Stimulated activated CD4-positive, alpha-beta T cell treated with anti-CD3 and anti-CD28 coated beads, TNF-alpha, amount 100 ng/mL, for 48 hours (primary cell): ENCODE data around the gene NFU1.
"Not testable (repeated sequence)": the region's sequence is repeated elsewhere in the genome, so short reads cannot be mapped to it uniquely, and the experiment has no call there.

Experiments used
- DNase-seq, 3 donors: peaks; one replicate each; pipeline ENCODE4 v3.0.0-alpha.2; 2020; ENCODE audit warnings: low read depth in 3 of 3

Gene NFU1

DNA sequence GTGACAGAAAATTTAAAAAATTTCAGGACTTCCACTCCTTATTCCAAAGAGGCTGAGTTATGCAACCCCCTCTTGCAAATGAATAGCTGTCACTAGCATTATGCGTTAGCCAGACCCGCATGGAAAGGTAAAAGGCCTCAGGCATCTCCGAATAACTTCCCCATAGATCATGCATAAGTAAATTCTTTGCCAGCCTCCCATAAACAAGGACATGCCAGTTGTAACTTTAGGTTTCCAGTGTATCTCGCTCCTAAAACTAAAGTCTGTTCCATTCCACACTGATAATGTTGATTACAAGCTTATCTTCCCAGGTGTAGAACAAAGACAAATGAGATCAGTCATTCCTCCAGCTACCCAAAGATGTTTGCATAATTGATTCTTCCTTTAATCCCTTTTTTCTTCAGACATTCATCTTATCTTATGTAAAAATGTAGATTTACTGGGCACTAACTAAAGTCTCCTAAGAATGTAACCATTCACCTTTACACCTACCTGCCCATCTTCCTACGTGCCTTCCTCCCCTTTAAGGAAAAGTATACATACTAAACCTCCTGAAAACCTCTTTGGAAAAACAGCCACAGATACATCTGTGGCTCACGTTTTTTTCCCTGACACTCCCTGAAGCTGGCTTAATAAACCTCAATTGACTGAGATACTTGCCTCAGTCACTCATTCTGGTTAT, 13.6 kb upstream of the NFU1 start:
- DNase-seq, result no peak

DNA sequence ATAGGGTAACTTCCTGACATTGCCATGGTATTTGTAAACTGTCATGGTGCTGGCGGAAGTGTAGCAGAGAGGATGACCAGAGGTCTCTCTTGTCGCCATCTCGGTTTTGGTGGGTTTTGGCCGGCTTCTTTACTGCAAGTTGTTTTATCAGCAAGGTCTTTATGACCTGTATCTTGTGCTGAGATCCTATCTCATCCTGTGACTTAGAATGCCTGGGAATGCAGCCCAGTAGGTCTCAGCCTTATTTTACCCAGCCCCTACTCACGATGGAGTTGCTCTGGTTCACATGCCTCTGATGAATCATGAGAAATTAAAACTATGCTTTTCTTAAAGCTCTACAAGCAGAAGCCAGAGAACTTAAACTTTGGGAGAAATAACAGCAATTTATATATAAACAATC, 12.7 kb upstream of the NFU1 start:
- no peak for DNase-seq

DNA sequence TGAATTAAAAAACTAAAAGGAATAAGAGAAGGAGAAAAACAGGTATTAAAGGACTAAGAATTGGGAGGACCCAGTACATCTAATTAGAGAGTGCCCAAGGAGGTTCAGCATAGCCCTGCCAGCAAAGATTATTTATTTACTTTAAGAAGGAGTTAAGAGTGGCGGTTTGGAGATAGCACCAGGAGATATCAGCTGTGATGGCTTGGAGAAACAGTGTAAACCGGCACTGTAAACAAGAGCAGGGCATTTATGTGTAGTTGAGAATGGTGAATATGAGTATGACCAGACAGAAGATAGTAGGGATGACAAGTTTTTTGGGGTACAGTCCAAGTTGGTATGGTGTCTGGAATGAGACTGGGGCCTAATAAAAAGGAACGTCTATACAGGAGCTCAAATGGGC, 6.4 kb upstream of the NFU1 start:
- not testable (repeated sequence) for DNase-seq

DNA sequence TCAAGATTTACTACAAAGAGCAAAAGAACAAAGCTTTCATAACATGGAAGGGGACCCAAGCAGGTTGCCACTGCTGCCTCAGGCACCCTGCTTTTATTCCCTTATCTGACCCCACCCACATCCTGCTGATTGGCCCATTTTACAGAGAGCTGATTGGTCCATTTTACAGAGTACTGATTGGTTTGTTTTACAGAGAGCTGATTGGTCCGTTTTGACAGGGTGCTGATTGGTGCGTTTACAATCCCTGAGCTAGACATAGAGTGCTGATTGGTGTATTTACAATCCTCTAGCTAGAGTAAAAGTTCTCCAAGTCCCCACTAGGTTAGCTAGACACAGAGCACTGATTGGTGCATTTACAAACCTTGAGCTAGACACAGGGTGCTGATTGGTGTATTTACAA, 2.3 kb upstream of the NFU1 start:
- peak in 1 of 3 donors; percentile 1 for DNase-seq

DNA sequence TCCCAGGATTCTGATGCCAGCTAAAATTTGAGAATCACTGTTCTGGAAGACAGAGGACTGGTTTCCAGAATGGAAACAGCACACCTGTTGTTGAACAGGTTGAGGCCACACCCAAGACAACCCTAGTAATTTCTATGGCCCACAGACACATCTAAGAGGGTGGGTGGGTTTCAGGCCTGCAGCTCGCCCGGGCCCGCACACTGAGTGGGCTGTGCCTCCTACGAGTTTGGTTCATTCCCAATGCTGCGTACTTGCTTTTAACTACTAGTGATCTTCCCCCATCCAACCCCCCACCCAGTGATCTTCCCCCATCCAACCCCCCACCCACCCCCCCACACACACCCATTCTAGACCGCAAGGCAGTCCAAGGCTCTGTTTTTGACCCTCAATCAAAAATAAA, 1.3 kb upstream of the NFU1 start:
- DNase-seq, result no peak

DNA sequence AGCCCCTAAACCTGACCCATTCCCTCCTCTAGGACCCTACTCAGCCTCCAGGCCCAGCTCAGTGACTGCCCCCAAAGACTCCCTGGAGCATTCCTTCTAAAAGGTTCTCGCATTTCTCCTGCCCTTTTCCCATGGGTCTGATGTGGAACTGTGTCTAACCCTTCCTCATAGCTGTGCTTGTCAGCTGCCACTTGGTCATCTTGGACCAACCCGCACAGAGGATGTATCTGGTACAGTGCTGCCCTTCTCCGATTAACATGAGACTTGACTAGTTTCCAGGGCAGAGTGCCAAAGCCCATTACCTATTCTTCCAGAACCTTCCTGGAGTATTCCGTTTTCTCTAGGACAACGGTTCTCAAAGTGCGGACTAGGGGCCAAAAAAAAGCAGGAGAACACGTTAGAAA, 518 bp upstream of the NFU1 start:
- peak in 2 of 3 donors; percentile 1 to 20 for DNase-seq

DNA sequence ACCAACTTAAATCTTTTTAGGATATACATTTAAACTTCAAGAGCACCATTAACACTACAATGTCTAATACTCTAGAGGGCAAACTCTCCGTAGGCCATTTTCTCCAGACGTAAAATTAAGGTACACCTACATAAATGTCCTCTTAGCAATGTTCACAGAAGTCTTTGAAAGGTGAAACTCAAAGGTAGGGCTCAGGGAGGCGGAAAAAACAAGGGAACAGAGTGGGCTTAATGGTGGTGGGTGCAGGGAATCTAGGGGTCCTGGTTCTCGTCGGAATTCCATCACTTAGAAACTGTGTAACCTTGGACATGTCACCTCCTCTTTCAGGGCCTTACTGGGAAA, 668 bp downstream of the NFU1 start:
- DNase-seq, result no peak

DNA sequence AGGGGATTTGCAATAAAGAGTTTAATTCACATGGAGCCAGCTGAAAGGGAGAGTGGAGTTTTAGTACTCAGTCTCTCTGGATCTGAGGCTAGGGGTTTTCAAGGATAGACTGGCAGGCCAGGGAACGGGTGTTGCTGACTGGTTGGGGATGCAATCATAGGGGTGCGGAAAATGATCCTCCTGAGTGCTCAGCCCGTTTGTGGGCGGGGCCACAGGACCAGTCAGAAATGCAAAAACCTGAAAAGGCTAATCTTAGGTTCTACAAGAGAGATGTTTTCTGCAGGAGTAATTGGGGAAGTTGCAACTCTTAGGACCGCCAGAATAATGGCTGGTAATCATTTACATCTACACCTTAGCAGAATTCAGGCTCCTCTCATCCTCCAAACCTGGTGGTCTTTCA, 2.5 kb downstream of the NFU1 start:
- no peak for DNase-seq

DNA sequence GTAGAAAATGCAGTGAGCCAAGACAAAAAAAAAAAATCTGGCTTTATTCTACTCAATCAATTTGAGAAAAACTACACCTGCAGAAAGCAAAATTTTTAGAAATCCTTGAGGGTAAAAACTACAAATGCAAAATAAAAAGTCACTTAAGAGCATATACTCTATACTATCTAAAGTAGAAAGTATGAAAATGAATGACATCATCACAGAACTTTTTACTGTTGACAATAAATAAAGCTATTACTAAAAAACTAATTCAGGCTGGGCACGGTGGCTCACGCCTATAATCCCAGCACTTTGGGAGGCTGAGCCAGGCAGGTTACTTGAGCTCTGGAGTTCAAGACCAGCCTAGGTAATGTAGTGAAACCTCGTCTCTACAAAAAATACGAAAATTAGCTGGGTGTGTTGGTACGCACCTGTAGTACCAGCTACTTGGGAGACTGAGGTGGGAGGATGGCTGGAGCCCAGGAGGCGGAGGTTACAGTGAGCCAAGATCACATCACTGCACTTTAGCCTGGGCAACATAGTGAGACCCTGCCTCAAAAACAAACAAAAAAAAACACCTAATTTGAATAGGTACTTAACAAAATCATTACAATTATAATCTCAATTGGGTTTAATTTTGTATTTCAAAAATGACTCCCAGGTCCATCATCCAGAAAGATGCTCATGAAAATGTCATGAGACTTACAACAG, 7.6 kb downstream of the NFU1 start:
- no peak for DNase-seq

DNA sequence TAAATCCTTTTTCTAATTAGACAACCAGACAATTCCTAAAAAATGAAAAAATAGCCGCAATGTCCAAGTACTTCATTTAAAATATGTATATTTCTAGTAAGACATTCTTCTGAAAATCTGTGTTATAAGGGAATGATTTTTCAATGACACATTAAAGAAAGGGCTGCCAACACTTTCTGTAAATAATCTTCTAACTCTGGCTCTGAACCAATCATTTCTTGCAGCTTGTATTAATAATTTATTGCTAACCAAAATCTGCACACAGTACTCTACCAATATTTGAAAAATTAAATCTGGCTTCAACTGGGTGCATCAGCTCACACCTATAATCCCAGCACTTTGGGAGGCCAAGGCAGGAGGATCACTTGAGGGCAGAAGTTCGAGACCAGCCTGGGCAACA, 8.3 kb downstream of the NFU1 start:
- DNase-seq, result no peak

DNA sequence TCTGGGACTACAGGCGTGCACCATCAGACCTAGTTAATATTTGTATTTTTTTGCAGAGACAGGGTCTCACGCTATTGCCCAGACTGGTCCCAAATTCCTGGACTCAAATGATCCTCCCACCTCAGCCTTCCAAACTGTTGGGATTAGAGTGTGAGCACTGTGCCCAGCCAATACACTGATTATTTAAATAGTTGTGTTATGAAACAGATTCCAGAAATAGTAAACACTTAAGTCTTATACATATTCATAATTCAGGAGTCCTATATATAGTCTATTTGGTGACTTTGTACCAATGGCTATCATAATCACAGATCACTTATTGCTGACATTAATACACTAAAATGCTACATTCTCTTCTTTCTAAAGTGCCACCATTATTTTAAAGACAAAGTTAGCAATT, 12.8 kb downstream of the NFU1 start:
- no peak for DNase-seq

DNA sequence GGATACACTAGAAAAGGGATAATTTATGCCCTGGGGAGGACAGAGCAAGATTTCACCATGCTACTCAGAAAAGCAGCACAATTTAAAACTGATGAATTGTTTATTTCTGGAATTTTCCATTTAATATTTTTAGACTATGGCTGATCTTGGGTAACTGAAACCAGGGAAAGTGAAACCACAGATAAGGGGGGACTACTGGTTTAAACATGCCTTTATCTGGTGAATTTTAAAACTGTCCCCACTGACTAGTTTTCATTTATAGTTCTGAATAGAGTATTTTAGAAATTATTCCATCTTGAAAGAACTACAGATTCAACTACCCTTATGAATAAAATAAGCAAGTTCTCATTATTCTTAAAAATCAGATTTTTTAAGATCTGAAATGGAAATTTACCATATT, 15.0 kb downstream of the NFU1 start:
- no peak for DNase-seq

DNA sequence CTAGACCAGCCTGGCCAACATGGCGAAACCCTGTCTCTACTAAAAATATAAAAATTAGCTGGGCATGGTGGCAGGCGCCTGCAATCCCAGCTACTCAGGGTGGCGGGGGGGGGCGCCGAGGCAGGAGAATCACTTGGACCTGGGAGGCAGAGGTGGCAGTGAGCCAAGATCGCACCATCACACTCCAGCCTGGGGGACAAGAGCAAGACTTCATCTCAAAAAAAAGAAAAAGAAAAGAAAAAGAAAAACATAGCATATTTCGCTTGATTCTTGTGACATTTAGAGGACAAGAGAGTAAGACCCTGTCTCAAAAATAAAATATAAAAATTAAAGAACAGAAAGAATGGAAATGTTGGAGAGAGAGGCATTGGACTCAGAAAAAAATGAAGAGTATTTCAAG, 18.1 kb downstream of the NFU1 start:
- not testable (repeated sequence) for DNase-seq

DNA sequence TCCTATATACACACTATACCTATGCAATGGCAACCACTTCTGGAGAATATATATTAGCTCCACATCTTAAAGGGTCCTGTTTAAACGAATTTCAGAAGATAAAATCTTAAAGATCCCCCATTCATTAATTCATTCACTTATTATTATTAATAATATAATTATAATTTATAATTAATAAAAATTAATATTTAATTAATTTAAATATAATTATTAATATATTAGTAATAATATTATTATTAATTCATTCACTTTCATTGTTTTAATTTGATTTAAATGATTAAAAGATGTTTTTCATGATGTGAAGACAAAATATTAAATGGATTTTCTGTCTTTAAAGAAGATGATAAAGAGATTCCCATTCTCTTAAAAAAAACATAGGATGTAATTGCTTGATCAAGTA, 21.1 kb downstream of the NFU1 start:
- DNase-seq, result no peak

DNA sequence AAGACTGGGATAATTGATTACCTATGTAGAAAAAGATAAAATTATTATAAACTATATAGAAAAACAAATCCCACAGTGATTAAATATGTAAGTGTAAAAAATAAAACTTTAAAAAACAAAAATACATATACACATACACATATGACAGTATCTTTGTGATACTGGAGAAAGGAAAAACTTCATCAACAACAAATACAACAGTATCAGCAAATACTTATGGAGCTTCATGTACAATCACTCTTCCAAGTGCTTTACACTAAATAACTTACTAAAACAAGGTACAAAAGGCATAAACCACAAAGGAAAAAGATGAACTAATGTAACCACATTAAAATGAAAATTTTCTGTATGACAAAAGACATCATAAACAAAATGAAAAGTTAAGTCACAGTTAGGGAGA, 26.1 kb downstream of the NFU1 start:
- DNase-seq, result no peak

DNA sequence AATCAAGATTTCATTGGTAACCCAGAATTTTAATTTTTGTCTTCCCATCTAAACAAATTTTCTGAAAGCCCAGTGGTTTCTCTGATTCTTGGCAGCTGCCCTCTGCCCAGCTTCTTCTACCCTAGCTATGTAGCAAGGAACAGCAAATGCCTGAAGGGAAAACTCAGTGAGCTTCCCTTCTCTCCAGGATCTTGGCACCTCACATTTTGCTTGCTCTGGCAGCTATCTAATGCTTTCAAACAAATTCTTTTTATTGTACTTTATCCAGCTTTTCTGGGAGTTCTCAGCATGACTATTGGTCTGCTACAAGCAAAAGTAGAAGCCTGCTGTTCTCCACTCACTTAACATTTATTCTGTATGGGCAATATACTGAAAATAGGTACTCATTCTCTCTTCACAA, 31.9 kb downstream of the NFU1 start:
- no peak for DNase-seq

DNA sequence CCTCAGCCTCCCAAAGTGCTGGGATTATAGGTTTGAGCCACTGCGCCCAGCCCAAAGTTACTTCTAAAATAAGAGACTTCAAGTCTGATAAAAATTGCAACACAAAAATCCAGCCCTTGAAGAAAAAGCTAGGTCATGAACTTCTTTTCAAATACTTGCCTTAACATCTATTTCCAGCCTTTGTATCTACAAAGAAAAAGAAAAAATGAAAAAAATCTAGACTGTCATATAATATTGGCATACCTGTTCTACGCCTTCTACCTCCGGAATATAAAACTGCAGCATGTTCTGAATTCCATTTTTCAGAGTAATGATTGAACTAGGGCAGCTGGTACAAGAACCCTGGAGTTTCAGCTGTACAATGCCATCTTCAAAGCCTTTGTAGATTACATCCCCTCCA, 37.1 kb downstream of the NFU1 start:
- no peak for DNase-seq

DNA sequence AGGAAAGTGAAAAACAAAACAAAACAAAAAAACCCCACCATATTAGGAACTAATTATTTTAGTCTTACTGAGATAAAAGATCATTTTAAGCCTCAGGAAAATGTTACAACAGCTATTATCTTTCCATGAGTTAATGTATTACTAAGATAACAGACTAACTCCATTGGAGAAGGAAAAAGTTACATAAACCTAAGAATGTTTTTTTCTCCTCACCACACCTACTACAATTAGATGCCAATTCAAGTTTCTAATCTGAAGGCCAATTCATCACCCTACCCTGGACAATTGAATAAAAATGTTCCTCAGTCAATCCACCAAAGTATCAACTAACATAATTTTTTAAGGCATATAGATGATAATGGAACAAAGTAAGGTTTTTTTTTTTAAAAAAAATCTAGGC, 40.0 kb downstream of the NFU1 start:
- DNase-seq, result no peak

DNA sequence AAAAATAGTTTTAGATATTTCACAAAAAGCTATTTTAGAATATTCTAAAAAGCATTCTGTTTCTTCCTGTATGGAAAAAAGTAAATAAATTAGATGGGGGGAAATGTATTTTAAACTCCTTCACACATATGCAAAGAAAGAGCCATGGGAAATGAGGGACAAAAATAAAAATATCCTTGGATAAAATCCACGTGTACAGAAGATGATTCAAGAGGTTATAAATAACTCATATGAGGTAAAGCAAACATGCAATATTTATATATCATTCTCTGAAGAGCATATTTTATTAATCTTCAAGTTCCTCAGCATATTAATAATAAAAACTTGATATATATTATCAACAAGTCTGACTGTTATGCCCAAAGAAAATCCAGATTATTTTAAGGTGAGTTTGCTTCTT, 41.4 kb downstream of the NFU1 start:
- no peak for DNase-seq

DNA sequence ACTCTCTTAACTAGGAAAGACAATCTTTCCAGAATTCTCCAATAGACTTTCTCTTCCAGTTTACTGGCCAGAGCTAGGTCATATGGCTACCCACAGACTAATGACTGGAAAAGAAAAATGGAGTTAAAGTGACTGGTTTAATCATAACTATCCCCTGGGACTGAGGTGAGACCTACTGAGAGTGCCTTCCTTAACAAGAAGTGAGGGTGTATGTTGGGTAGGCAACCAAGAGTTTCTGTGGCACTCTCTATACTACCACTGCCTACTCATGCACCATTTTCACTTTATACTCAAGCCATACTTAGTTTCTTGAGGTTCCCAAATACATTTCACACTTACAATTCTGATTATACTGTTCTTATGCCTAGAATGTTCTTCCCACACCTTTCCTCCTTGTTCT, 43.3 kb downstream of the NFU1 start:
- DNase-seq, result no peak

DNA sequence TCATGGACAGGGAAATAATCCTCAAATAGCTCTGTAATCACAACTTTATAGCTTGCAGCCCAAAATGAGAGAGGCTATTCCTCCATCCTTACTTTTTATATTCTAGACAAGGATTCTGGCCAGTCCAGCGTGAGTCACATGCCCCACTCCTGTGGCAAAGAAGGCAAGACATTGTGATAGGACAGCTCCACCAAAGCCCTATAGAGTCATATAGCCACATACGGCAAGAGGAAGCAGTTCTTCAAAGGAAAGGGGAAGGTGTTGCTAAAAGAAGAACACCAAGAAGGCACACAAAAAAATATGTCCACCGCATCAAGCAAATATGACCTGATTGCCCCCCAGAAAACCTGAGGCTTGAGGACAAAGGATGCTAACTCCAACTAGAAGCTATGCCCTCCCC, 46.8 kb downstream of the NFU1 start:
- DNase-seq, result no peak

DNA sequence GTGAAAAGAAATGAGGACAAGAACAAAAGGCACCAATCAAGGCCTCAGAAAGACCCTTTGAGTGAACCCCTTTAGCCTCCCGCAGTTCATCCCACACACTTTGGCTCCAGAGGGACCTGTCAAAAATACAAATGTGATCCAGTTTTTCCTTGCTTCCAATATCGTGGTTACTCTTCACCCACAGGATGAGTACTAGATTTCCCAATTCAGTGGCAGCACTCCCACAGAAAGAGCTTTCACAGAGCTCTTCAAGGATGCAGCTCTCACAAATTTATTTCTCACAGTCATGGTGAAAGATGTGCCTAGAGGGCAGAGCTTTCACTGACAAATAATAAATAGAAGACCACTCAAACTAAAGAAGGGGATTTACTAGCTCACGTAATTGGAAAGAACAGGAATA, 47.2 kb downstream of the NFU1 start:
- no peak for DNase-seq

DNA sequence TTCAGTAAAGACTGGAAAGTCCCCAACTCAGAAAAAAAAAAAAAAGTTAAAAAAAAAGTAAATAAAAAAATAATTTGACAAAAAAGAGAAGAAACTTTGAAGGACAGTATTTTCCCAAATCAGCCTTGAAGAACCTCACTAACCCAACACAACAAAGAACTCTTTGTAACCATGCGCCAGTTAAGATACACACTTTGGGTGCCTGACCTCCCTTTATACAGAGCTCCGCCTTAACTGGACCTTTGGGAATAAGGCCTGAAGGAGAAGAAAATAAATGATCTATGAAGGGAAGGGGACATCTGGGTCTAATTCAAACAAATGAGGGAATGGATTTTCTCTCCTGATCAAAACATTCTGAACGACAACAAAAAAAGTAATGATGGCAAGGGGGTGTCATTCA, 48.0 kb downstream of the NFU1 start:
- no peak for DNase-seq
